PFSK-1 (cell line): ENCODE data around the gene HEXA.

ENCODE experiments used
- FOXP2 ChIP-seq: optimal IDR thresholded peaks from 2 replicates; pipeline ENCODE3; 2011; ENCODE audit warnings: borderline replicate concordance, control low read depth, inconsistent platforms; ENCODE audit not compliant: insufficient read depth; ENCODE audit errors: extremely low read length, extremely low read depth
- POLR2AphosphoS5 ChIP-seq: IDR thresholded peaks from 2 replicates; pipeline ENCODE4 v1.6.1; 2012; ENCODE audit warnings: low read depth, mild to moderate bottlenecking, control low read depth, low read length, moderate library complexity
- REST ChIP-seq, 2 experiments: IDR thresholded peaks; 2 replicates each; pipeline versions ENCODE4 v1.6.1 to v1.8.0; 2011 to 2012; ENCODE audit warnings: low read depth in 2 of 2, low read length in 2 of 2, control low read depth in 1 of 2, inconsistent platforms in 1 of 2, mild to moderate bottlenecking in 1 of 2, moderate library complexity in 1 of 2; ENCODE audit not compliant: insufficient read depth in 1 of 2
- SIN3A ChIP-seq: IDR thresholded peaks from 2 replicates; pipeline ENCODE4 v1.6.1; 2012; ENCODE audit warnings: mild to moderate bottlenecking, low read length, moderate library complexity, borderline replicate concordance; ENCODE audit not compliant: insufficient read depth

- no peak for TF ChIP-seq POLR2AphosphoS5
- no peak for TF ChIP-seq REST (IDR thresholded peaks at IDR 0.05; ENCODE audit: insufficient read depth in 1 of 2, low read depth in 2 of 2, low read length in 2 of 2)
- no peak for TF ChIP-seq SIN3A
- no peak for TF ChIP-seq FOXP2
These were observed 39.5 kb upstream of the HEXA start for GRCh38 chr15:72415304-72415703.
